SU-DHL-6 (cell line): ENCODE measurements around the gene USP31.
"Not testable (repeated sequence)": the region's sequence is repeated elsewhere in the genome, so short reads cannot be mapped to it uniquely, and the experiment has no call there.

Source experiments
- H2AFZ ChIP-seq: fragments of 200-600 bp; sonication (generic); 2 replicates; pipeline ENCODE4 v1.6.1; 2014; ENCODE audit warnings: low read depth, mild to moderate bottlenecking, moderate library complexity, mixed read lengths, antibody characterized with exemption, low read length; ENCODE audit not compliant: severe bottlenecking
- H3F3A ChIP-seq: fragments of 200-600 bp; shearing (Covaris generic); 2 replicates; pipeline ENCODE4 v1.6.0; 2016; ENCODE audit warnings: antibody characterized with exemption, mild to moderate bottlenecking; ENCODE audit not compliant: insufficient read depth
- H3K27ac ChIP-seq: fragments of 200-600 bp; sonication (generic); 2 replicates; pipeline ENCODE4 v1.5.1; 2016; ENCODE audit warnings: low read depth, mild to moderate bottlenecking, low read length, moderate library complexity, mixed read lengths
- H3K27me3 ChIP-seq: fragments of 200-600 bp; sonication (generic), shearing (Covaris generic); 2 replicates; pipeline ENCODE4 v1.6.0; 2014; ENCODE audit warnings: mild to moderate bottlenecking, low read length
- H3K36me3 ChIP-seq: fragments of 200-600 bp; sonication (generic); 2 replicates; pipeline ENCODE4 v1.6.1; 2014; ENCODE audit warnings: mild to moderate bottlenecking, low read length, mixed read lengths
- H3K4me2 ChIP-seq: fragments of 300-600, 200-600 bp; shearing (Covaris generic), sonication (generic); 2 replicates; pipeline ENCODE4 v1.6.0; 2014; ENCODE audit warnings: low read length, low read depth, mild to moderate bottlenecking; ENCODE audit not compliant: poor library complexity, severe bottlenecking
- H3K4me3 ChIP-seq: fragments of 200-600 bp; sonication (generic); 2 replicates; pipeline ENCODE4 v1.5.1; 2014; ENCODE audit warnings: antibody characterized with exemption, low read length, mild to moderate bottlenecking, mixed read lengths; ENCODE audit not compliant: insufficient read depth, poor library complexity, severe bottlenecking
- H3K79me2 ChIP-seq: fragments of 200-600 bp; sonication (generic); 2 replicates; pipeline ENCODE4 v1.6.1; 2014; ENCODE audit warnings: mild to moderate bottlenecking, low read length, moderate library complexity; ENCODE audit not compliant: insufficient read depth
- H3K9ac ChIP-seq: fragments of 200-600 bp; sonication (generic); 2 replicates; pipeline ENCODE4 v1.7.0; 2014; ENCODE audit warnings: mild to moderate bottlenecking, low read length
- H3K9me2 ChIP-seq: fragments of 200-600 bp; sonication (generic); replicated peaks from 2 replicates; pipeline ENCODE4 v1.6.1; 2014; ENCODE audit warnings: low read length; ENCODE audit not compliant: insufficient read depth
- H3K9me3 ChIP-seq: fragments of 200-600 bp; sonication (generic); 2 replicates; pipeline ENCODE4 v1.6.1; 2014; ENCODE audit warnings: low read length, mixed read lengths; ENCODE audit not compliant: insufficient read depth
- H4K20me1 ChIP-seq: fragments of 200-600 bp; sonication (generic); 2 replicates; pipeline ENCODE4 v1.6.1; 2014; ENCODE audit warnings: low read depth, mild to moderate bottlenecking, antibody characterized with exemption, low read length, moderate library complexity, mixed read lengths
- EZH2phosphoT487 ChIP-seq: fragments of 200-600 bp; sonication (generic), shearing (Covaris generic); conservative IDR thresholded peaks from 2 replicates; pipeline ENCODE4 v1.6.1; 2018; ENCODE audit warnings: mild to moderate bottlenecking, antibody characterized with exemption, low read length, moderate library complexity, mixed read lengths
- TF ChIP-seq, protein P1 (sequence below): fragments of 200-600 bp; sonication (generic); IDR thresholded peaks from one replicate; pipeline ENCODE4 v1.5.1; 2017; ENCODE audit warnings: antibody characterized with exemption, mild to moderate bottlenecking, low read length, moderate library complexity; ENCODE audit not compliant: insufficient read depth, poor library complexity, severe bottlenecking

Gene USP31

GRCh38 chr16:23146877-23147601, 2.2 kb downstream of the USP31 start:
- no peaks in the 10 kb centered on the region for H3K9me3 ChIP-seq
- H3K36me3 ChIP-seq = no peaks in the 10 kb centered on the region
- peaks cover 51% of the 10 kb centered on the region for H3K79me2 ChIP-seq
- H3F3A ChIP-seq = no peaks in the 10 kb centered on the region
- no peaks in the 10 kb centered on the region; the same call in 1 of the 2 replicates for H4K20me1 ChIP-seq
- H3K4me3 ChIP-seq = no peak overlapping the region
- H3K9ac ChIP-seq = no peak overlapping the region
- no peaks in the 10 kb centered on the region for H3K27me3 ChIP-seq
- H3K4me2 ChIP-seq = peak overlapping the region; percentile 62
- TF ChIP-seq EZH2phosphoT487 = no peak
- TF ChIP-seq, protein P1, sequence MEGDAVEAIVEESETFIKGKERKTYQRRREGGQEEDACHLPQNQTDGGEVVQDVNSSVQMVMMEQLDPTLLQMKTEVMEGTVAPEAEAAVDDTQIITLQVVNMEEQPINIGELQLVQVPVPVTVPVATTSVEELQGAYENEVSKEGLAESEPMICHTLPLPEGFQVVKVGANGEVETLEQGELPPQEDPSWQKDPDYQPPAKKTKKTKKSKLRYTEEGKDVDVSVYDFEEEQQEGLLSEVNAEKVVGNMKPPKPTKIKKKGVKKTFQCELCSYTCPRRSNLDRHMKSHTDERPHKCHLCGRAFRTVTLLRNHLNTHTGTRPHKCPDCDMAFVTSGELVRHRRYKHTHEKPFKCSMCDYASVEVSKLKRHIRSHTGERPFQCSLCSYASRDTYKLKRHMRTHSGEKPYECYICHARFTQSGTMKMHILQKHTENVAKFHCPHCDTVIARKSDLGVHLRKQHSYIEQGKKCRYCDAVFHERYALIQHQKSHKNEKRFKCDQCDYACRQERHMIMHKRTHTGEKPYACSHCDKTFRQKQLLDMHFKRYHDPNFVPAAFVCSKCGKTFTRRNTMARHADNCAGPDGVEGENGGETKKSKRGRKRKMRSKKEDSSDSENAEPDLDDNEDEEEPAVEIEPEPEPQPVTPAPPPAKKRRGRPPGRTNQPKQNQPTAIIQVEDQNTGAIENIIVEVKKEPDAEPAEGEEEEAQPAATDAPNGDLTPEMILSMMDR = no peak
- H3K27ac ChIP-seq = no peak overlapping the region
- no peak overlapping the region for H2AFZ ChIP-seq
- no peaks in the 10 kb centered on the region for H3K9me2 ChIP-seq

DNA sequence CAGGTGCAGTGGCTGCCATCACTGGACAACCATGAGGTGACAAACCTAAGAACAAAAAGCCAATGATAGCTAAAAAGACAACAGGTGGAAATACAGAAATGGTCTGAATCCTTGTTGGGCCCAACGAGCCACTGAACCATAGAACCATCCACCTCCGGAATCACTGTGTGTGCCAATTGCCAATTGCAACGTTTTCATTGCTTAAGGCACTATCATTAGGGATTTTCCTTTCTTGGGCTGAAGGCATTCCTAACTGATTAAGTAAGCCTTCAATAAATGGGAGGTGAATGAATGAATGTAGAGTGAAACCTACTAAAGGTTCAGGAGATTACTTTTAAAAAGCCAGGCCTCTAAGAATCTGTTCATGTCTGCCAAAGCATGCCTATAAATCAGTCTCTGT, 3.6 kb downstream of the USP31 start:
- Histone ChIP-seq H3K9ac (no peak overlapping the region), H3K9me3 (no peaks in the 10 kb centered on the region), H2AFZ (no peak overlapping the region), H3K27ac (no peak overlapping the region), H3K79me2 (peaks cover 64% of the 10 kb centered on the region), H3K27me3 (no peaks in the 10 kb centered on the region), H3K36me3 (no peaks in the 10 kb centered on the region), H3K9me2 (no peaks in the 10 kb centered on the region), H3K4me3 (no peak overlapping the region), H3F3A (no peaks in the 10 kb centered on the region), H4K20me1 (no peaks in the 10 kb centered on the region; the same call in 1 of the 2 replicates), H3K4me2 (no peak overlapping the region)
- no peak for TF ChIP-seq EZH2phosphoT487
- TF ChIP-seq, protein P1 = no peak

DNA sequence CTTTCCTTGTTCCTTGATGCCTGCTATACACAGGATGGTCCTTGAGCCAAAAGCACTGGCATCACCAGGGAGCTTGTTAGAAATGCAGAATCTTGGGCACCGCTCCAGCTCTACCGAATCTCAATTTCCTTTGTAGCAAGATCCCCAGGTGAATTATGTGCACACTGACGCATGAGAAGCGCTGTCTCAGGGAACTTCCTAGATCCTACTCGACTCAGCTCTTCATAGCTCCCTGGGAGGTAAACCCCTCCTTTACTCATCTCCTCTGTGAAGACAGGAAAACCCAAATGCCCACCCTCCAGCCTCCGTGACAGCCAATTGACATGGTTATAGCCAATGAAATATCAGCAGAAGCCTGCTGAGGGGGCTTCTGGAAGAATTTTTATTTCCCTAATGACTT, 4.1 kb downstream of the USP31 start:
- no peak overlapping the region for H3K9ac ChIP-seq
- H3K9me2 ChIP-seq = no peaks in the 10 kb centered on the region
- H3K36me3 ChIP-seq = no peaks in the 10 kb centered on the region
- H3K27ac ChIP-seq = no peak overlapping the region
- no peak for TF ChIP-seq EZH2phosphoT487
- TF ChIP-seq, protein P1 = no peak
- peaks cover 68% of the 10 kb centered on the region for H3K79me2 ChIP-seq
- H3F3A ChIP-seq = no peaks in the 10 kb centered on the region
- H3K4me3 ChIP-seq = no peak overlapping the region
- H3K27me3 ChIP-seq = no peaks in the 10 kb centered on the region
- H2AFZ ChIP-seq = no peak overlapping the region
- no peaks in the 10 kb centered on the region for H3K9me3 ChIP-seq
- no peaks in the 10 kb centered on the region; the same call in 1 of the 2 replicates for H4K20me1 ChIP-seq
- no peak overlapping the region for H3K4me2 ChIP-seq

DNA sequence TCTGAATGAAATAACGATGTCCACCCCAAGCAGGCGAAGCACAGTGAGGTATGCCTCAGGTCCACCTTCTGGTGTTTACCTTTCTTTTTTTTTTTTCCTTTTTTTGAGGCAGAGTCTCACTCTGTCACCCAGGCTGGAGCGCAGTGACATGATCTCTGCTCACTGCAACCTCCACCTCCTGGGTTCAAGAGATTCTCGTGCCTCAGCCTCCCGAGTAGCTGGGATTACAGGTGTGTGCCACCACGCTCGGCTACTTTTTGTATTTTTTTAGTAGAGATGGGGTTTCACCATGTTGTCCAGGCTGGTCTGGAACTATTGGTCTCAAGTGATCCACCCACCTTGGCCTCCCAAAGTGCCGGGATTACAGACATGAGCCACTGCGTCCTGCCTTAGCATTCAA, 4.9 kb downstream of the USP31 start:
- peaks cover 76% of the 10 kb centered on the region for H3K79me2 ChIP-seq
- H3K9ac ChIP-seq, H3K4me3 ChIP-seq, H3F3A ChIP-seq, H2AFZ ChIP-seq, H3K9me2 ChIP-seq, H3K4me2 ChIP-seq, H3K27ac ChIP-seq, H3K36me3 ChIP-seq, H3K9me3 ChIP-seq, H3K27me3 ChIP-seq, H4K20me1 ChIP-seq: not testable (repeated sequence)
